GM10847 (cell line): Measurements from ENCODE around the gene CDCP1.

Experiments used
- POLR2A ChIP-seq: IDR thresholded peaks from 2 replicates; pipeline ENCODE4 v1.6.1; 2011; ENCODE audit not compliant: insufficient read length; ENCODE audit errors: extremely low read depth

CDCP1 gene, protein sequence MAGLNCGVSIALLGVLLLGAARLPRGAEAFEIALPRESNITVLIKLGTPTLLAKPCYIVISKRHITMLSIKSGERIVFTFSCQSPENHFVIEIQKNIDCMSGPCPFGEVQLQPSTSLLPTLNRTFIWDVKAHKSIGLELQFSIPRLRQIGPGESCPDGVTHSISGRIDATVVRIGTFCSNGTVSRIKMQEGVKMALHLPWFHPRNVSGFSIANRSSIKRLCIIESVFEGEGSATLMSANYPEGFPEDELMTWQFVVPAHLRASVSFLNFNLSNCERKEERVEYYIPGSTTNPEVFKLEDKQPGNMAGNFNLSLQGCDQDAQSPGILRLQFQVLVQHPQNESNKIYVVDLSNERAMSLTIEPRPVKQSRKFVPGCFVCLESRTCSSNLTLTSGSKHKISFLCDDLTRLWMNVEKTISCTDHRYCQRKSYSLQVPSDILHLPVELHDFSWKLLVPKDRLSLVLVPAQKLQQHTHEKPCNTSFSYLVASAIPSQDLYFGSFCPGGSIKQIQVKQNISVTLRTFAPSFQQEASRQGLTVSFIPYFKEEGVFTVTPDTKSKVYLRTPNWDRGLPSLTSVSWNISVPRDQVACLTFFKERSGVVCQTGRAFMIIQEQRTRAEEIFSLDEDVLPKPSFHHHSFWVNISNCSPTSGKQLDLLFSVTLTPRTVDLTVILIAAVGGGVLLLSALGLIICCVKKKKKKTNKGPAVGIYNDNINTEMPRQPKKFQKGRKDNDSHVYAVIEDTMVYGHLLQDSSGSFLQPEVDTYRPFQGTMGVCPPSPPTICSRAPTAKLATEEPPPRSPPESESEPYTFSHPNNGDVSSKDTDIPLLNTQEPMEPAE

DNA sequence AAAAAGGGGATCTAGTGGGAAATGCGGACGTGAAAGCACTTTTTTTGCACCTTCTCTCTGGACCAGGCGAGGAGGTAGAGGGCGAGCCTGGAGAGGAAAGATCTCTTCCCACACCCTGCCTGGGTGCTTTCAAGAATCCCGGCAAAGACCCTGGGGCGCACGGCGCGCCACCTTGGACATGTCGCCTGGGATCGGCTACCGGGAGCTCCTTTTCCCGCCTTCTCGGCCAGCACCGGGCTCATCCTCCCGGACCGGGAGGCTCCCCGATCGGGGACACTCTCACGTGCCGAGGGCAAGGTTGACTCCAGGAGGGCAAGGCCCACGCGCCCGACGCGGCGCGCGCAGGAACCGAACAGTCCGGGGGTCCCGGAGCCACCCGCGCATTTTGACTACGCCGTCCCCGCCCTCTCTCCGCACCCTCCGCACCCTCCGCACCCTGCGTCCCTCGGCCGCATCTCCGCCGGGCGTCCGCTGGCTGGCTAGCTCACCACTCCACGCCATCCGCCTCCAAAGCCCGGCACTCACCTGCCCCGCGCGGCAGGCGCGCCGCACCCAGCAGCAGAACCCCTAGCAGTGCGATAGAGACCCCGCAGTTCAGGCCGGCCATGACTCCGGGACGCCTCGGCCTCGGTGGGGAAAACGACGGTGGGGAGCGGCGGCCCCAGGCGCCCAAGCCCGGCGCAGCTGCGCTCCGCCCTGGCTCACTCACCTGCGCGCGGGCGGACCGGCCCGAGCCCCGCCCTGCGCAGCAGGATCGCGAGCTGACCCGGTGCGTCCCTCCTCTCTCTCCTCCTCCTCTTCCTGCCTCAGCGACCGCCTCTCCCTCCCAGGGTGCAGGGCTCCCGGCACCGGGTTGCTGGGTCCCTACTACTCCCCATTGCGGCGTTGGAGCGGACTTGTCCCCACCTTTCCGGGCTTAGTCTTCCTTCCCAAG is at the start of gene CDCP1:
Gene CDCP1, minus strand, starts transcription at position 698 of the 934 bp plus-strand sequence. Its CDS starts 91 bp downstream, at position 607.
- TF ChIP-seq POLR2A: no peak

DNA sequence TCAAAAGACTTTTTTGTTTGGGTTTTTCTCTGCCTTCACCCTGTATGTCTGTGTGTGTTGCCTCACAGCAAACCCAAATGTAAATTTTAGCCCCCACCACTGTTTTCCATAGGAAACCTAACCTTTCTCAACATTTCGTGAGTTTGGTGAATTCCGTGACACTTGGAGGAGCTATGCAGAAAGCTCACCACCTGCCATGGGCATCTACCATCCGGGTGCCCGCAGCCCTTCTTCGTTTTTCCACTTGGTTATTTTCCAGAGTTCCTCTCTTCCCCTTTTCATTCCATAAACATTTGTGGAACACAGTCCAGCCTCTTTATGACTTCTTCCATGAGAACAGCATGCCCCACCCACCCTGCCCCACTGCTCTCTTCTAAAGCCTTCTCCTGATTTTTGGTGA is 48.6 kb upstream of the CDCP1 start:
- TF ChIP-seq POLR2A: no peak

DNA sequence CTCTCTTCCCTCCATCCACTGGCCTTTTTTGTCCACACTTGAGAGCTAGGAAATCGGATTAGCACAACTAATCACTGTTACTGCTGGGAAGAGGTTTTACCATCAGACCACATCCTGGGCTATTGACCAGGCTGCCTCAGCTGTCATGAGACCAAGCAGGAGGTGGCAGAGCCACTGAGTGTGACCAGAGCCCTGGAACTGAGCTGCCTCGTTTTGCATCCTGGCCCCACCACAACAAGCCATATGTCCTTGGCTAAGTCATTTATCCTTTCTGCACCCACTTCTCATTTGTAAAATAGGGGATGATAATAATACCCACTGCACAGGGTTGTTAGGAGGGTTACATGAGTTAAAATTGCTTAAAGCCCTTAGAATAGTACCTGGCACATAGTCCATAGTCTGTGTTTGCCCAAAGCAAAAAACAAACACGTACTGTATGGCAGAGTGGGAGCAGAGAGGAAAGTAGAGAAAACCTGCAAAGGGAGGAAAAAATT is 45.8 kb upstream of the CDCP1 start:
- no peak for TF ChIP-seq POLR2A

DNA sequence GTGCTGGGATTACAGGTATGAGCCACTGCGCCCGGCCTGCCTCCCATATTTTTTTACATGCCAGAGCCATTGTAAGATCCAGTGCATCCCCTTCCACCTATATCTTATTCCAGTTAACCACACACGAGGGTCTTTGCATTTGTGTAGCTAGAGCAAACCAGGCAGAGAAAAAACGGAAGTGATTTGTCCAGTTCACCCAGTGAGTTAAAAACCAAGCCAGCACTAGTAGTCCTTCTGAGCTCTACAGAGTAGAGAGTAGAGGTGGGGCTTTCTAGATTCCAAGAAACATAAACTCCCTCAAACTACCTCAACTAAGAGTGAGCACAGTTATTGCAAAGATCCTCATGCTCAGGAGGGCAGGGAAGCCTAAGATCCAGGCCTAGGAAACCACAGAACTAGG is 45.2 kb upstream of the CDCP1 start:
- no peak for TF ChIP-seq POLR2A

DNA sequence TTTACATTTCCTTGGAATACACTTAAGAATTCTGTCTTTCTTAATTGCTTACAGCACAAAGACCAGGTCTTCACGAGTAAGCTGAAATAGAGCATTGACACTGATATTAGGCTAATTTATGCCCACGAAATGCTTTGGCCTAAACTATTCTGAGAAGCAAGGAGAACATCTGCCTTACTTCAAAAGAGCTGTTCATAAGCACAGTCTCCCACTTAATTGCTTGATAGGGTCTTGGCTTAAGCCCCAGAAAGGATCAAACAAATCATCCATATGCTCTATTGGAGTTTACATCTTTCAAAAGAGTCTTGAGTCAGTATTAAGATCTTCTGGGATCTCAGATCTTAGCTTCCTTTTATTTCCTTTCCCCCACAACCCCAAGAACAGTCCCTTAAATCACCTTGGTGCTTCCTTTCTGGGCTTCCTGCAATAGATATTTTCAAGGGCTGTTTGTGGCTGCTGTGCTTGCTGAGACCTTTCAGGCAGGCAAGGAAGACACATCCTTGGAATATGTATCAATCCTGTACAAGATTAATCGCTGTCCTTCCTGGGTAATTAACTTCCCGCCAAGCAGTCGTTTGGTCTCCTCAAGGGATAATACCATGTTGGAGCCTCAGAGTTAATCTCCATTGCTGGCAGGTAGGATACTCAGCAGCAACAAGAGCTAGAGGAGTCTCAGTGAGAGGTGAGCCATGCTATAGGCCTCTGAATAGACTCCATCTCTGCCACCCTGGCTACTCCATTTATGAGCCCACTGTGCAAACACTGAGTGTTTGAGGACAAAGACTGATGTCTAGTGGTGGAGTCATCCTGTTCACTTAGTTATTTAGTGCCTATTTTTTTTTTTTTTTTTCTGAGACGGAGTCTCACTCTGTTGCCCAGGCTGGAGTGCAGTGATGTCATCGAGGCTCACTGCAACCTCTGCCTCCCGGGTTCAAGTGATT is 42.8 kb upstream of the CDCP1 start:
- TF ChIP-seq POLR2A: no peak

DNA sequence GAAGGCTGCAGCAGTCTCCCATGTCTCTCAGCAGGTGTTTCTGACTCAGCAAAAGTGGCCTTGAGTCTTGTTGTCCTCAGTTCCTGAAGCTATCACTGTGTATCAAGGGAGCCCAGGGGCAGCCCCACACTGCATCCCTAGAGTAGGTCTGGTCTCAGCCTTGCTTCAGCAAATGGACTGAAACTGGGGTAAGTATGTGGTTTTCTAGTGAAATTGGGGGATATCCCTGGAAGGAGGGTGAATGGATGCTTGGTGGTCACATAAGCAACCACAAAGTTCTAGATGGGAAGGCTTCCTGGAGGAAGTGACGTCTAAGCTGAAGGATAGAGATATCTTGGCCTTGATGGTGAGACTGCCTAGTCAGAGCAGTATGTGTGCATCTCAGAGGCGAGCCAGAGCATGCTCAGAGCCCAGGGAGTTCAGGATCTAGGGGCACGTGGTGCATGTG is 41.5 kb upstream of the CDCP1 start:
- TF ChIP-seq POLR2A: no peak

DNA sequence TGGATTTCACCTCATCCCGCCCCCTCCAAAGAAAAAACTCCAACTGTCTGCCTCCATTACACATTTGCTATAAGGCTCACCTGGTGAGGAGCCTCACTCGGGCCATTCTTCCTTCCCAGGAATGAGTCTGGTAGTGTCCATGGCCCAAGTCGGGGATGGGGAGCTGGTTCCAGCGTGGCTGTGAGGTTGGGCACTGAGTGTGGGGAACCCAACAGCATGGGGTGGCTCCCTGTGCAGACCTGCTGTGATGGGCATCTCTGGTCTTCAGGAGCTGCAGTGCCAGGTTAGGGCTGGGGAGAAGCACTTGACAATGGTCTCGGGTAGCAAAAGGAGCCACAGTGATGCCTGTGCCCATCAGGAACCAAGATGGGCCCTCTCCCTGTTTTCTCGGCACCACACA is 40.7 kb upstream of the CDCP1 start:
- TF ChIP-seq POLR2A: no peak

DNA sequence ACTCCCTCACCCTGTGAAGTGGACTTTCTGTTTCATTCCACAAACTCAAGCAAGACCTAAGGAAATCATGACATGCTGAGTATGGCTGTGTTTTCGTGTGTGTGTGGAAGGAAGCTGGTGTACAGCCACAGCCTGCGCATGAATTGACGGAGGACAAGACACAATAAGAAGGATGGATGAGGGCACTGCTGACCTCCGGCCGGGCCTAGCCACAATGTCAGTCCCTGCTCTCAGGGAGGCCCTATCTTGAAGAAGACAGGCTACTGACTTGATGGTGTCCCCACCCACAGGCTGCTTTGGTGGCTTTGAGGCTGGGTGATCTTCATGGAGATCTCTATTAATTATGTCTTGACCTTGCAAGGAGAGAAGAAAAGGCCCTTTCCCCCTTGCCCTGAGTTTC is 39.3 kb upstream of the CDCP1 start:
- TF ChIP-seq POLR2A: no peak

DNA sequence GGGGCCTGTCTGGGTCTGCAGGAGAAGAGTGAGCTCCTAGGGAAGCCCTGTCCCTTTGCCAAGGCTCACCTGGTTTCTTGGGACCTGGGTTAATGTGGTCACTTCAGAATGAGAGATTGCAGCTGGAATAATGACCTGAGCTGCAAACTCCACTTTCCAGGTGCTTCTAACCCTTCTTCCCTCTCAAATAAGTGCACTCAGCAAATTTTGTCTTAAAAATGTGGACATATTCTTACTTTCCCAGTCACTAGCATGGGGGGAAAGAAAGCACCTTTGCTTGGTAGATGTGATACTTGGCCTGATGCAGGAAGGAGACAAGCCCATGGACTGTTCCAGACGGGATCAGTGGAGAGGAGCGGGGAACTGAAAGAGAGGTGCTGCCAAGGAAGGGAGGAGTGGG is 38.9 kb upstream of the CDCP1 start:
- TF ChIP-seq POLR2A: no peak

DNA sequence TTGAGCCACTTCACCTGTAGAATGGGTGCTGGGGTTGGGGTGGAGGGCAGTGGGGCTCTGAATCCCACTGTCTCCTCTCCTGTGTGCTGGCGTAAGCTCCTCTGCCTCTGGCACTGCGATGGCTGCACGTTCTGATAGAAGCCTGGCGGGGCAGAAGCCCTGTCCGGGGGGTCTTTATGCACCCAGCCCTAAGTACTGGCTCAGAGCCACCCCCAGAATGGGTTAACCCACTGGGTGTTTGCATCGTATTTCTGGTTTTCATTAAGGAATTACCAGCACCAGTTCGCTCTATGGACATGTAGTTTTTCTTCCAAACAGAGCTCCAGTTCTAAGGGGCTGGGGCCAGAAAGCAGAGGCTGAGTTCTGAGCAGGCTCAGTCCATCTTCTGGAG is 37.7 kb upstream of the CDCP1 start:
- TF ChIP-seq POLR2A: no peak

DNA sequence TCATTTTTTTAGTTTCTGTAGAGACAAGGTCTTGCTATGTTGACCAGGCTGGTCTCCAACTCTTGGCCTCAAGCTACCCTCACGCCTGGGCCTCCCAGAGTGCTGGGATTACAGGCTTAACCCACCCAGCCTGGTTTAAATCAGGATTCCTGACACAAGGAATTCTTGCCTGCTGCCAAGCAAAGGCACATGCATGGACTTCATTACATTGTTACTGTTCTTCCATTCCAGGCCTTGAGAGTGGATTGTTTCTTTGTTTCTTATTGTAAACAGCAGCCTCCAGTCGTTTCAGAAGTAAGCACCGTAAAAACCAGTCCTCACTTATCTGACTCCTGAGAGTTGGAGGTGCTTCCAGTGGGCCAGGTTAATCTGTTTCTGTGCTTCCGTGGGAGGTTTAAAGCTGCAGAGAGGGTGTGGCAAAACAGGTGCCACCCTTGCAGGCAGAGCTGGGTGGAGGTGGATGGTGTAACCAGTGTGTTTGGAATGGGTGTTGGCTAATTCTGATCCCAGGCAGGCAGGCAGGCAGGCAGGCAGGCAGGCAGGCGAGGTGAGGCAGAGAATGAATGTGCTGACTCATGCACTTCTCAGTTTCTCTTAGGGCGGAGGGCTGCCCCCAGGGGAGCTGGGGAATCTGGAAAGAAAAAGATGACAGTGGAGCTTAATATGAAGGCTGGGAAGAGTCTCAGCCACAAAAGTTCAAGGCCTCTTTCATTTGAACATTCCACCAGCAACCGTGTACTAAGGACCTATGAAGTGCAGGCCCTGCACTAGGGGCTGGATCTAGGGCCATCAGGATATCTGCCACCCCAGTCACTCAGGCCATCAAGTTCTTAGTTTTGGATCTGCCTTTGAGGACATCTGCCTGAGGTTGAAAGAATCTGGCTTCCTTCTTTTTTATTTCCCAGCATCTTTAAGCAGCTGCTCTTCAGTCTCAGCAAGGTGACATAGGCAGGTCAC is 37.0 kb upstream of the CDCP1 start:
- TF ChIP-seq POLR2A: no peak

DNA sequence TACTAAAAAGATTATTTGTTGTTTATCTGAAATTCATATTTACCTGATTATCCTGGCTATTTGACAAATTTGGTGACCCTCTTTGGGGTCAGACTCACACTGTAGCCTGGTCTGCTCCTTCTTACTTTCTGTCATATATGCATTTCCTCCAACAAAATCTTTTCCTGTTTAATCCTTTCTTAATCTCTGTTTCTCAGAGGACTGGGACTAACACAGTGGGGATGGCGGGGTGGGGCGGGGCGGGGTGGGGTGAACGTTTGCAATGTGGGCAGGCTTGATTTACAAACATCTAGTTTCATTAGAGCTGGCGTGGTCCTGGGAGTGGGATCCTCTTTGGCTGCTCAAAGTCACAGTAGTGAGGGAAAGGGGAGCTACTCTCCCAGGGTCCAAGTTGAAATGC is 35.3 kb upstream of the CDCP1 start:
- no peak for TF ChIP-seq POLR2A

DNA sequence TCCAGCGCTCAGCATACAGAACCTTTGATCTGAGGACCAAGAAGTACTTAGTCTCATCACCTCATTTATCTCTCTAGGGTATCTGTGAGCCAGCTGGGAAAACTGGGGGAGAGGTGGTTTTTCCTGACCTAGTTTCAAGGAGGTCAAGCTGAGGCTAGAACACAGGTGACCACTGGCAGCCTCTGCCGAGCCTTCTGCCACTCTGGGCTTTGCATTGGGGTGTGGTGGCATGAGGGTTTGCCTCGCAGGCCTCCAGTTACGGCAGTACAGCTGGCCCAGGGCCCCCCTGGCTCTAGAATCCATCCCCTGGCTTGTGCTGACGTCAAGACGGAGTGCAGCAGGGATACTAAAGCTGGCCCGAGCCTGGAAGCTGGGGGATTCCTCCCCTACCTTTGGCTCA is 34.7 kb upstream of the CDCP1 start:
- TF ChIP-seq POLR2A: no peak
